OCI-LY1 (cell line): ENCODE measurements around the gene TM2D1.

Source experiments
- CTCF ChIP-seq: fragments of 200-600 bp; sonication (generic), shearing (Covaris generic); IDR thresholded peaks from 2 replicates; pipeline ENCODE4 v1.5.1; 2017; ENCODE audit warnings: mild to moderate bottlenecking, antibody characterized with exemption, low read length, moderate library complexity, mixed read lengths
- EZH2 ChIP-seq: fragments of 200-600 bp; sonication (generic), shearing (Covaris generic); IDR thresholded peaks from 2 replicates; pipeline ENCODE4 v1.8.0; 2017; ENCODE audit warnings: borderline replicate concordance, mixed run types, mild to moderate bottlenecking, antibody characterized with exemption, low read length, moderate library complexity, mixed read lengths

DNA sequence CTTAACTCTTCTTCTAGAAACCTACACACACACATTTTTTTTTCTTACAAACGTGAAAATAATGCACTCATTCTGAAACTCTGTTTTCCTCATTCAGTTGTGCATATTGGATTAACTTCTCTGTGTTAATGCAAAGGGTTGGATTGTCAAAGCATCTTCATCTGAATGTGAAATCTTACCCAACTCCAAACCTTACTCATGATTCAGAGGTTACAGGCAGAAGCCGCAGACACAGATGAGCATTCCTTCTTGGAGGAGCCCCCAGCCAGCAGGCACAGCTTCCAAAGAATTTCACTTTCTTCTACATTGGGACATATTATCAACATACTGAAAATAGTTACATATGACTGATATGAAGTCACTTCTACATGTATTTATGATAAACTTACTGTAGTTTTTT lies 33.0 kb upstream of the TM2D1 start:
- TF ChIP-seq CTCF (no peak), EZH2 (no peak)
